Measurements from ENCODE around the gene ITPRIPL2.

DNA sequence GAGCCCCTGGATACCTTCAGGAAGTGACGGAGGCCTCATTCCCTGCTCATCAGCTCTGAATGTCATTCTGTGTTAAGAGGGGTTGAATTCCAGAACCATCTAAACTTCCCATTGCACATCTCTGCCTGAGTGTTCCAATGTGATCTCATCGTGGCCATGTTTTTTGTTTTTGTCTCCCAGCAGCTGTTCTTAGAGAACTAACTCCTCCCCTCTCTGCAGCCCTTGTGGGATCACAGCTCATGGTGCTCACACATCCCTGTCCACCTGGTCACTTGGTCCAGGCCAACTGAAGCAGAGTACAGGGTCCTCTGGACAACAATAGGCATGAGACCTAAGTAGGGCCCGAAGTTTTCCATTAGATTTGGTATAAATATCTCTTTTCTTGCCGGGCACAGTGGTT, 48.3 kb downstream of the ITPRIPL2 start:
- TF ChIP-seq, protein P1, sequence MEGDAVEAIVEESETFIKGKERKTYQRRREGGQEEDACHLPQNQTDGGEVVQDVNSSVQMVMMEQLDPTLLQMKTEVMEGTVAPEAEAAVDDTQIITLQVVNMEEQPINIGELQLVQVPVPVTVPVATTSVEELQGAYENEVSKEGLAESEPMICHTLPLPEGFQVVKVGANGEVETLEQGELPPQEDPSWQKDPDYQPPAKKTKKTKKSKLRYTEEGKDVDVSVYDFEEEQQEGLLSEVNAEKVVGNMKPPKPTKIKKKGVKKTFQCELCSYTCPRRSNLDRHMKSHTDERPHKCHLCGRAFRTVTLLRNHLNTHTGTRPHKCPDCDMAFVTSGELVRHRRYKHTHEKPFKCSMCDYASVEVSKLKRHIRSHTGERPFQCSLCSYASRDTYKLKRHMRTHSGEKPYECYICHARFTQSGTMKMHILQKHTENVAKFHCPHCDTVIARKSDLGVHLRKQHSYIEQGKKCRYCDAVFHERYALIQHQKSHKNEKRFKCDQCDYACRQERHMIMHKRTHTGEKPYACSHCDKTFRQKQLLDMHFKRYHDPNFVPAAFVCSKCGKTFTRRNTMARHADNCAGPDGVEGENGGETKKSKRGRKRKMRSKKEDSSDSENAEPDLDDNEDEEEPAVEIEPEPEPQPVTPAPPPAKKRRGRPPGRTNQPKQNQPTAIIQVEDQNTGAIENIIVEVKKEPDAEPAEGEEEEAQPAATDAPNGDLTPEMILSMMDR (IDR thresholded peaks at IDR 0.05): no peak
- TF ChIP-seq, protein P2, sequence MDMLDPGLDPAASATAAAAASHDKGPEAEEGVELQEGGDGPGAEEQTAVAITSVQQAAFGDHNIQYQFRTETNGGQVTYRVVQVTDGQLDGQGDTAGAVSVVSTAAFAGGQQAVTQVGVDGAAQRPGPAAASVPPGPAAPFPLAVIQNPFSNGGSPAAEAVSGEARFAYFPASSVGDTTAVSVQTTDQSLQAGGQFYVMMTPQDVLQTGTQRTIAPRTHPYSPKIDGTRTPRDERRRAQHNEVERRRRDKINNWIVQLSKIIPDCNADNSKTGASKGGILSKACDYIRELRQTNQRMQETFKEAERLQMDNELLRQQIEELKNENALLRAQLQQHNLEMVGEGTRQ (CRISPR knock-in tag; IDR thresholded peaks at IDR 0.05): no peak
- TF ChIP-seq, protein P3, sequence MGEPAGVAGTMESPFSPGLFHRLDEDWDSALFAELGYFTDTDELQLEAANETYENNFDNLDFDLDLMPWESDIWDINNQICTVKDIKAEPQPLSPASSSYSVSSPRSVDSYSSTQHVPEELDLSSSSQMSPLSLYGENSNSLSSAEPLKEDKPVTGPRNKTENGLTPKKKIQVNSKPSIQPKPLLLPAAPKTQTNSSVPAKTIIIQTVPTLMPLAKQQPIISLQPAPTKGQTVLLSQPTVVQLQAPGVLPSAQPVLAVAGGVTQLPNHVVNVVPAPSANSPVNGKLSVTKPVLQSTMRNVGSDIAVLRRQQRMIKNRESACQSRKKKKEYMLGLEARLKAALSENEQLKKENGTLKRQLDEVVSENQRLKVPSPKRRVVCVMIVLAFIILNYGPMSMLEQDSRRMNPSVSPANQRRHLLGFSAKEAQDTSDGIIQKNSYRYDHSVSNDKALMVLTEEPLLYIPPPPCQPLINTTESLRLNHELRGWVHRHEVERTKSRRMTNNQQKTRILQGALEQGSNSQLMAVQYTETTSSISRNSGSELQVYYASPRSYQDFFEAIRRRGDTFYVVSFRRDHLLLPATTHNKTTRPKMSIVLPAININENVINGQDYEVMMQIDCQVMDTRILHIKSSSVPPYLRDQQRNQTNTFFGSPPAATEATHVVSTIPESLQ (CRISPR knock-in tag; IDR thresholded peaks at IDR 0.05): no peak
- no peak for TF ChIP-seq JUN (CRISPR knock-in tag; IDR thresholded peaks at IDR 0.05)
- TF ChIP-seq, protein P4, sequence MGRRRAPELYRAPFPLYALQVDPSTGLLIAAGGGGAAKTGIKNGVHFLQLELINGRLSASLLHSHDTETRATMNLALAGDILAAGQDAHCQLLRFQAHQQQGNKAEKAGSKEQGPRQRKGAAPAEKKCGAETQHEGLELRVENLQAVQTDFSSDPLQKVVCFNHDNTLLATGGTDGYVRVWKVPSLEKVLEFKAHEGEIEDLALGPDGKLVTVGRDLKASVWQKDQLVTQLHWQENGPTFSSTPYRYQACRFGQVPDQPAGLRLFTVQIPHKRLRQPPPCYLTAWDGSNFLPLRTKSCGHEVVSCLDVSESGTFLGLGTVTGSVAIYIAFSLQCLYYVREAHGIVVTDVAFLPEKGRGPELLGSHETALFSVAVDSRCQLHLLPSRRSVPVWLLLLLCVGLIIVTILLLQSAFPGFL (CRISPR knock-in tag; IDR thresholded peaks at IDR 0.05; ENCODE audit: borderline replicate concordance): no peak
- TF ChIP-seq, protein P5, sequence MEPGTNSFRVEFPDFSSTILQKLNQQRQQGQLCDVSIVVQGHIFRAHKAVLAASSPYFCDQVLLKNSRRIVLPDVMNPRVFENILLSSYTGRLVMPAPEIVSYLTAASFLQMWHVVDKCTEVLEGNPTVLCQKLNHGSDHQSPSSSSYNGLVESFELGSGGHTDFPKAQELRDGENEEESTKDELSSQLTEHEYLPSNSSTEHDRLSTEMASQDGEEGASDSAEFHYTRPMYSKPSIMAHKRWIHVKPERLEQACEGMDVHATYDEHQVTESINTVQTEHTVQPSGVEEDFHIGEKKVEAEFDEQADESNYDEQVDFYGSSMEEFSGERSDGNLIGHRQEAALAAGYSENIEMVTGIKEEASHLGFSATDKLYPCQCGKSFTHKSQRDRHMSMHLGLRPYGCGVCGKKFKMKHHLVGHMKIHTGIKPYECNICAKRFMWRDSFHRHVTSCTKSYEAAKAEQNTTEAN (CRISPR knock-in tag; IDR thresholded peaks at IDR 0.05): no peak
- TF ChIP-seq ZNF138 (CRISPR knock-in tag; conservative IDR thresholded peaks at IDR 0.05): no peak
- TF ChIP-seq CREM (CRISPR knock-in tag; IDR thresholded peaks at IDR 0.05): no peak
- TF ChIP-seq, protein P6, sequence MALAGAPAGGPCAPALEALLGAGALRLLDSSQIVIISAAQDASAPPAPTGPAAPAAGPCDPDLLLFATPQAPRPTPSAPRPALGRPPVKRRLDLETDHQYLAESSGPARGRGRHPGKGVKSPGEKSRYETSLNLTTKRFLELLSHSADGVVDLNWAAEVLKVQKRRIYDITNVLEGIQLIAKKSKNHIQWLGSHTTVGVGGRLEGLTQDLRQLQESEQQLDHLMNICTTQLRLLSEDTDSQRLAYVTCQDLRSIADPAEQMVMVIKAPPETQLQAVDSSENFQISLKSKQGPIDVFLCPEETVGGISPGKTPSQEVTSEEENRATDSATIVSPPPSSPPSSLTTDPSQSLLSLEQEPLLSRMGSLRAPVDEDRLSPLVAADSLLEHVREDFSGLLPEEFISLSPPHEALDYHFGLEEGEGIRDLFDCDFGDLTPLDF (CRISPR knock-in tag; IDR thresholded peaks at IDR 0.05): no peak
- TF ChIP-seq, protein P7, sequence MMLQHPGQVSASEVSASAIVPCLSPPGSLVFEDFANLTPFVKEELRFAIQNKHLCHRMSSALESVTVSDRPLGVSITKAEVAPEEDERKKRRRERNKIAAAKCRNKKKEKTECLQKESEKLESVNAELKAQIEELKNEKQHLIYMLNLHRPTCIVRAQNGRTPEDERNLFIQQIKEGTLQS (CRISPR knock-in tag; conservative IDR thresholded peaks at IDR 0.05): no peak

Measured in WTC11 (cell line).